Stomach (tissue), 9 donors: ENCODE results near the gene TUT1. TPM values are rescaled to one million over a fixed set of nuclear protein-coding genes. Genes with fewer than 3 reads are reported as not detected.
"Not testable (repeated sequence)": the region's sequence is repeated elsewhere in the genome, so short reads cannot be mapped to it uniquely, and the experiment has no call there.

ENCODE experiments used
- DNase-seq, 2 donors: peaks; one replicate each; pipeline versions ENCODE4 v3.0.0 to v3.0.0-alpha.2; 2013 to 2019
- H3K27ac ChIP-seq, 5 donors: fragments of 200-600 bp in 4 of 5; sonication (generic) in 4 of 5; one replicate each; pipeline ENCODE4 v1.5.1; 2013 to 2019; ENCODE audit warnings: mild to moderate bottlenecking in 1 of 5, moderate library complexity in 1 of 5
- H3K27me3 ChIP-seq, 3 donors: fragments of 200-600 bp; sonication (generic); one replicate each; pipeline ENCODE4 v1.5.1; 2017 to 2019; ENCODE audit warnings: mixed run types in 1 of 3
- H3K36me3 ChIP-seq, 4 donors: fragments of 200-600 bp; sonication (generic); 1 replicate in 3 of 4; 2 replicates in 1 of 4; pipeline ENCODE4 v1.5.1; 2016 to 2019
- H3K4me1 ChIP-seq, 4 donors: fragments of 200-600 bp; sonication (generic); one replicate each; pipeline ENCODE4 v1.5.1; 2016 to 2019
- H3K4me3 ChIP-seq, 4 donors: fragments of 200-600 bp; sonication (generic) in 3 of 4; one replicate each; pipeline ENCODE4 v1.5.1; 2016 to 2019; ENCODE audit warnings: mild to moderate bottlenecking in 1 of 4
- H3K9me3 ChIP-seq, 4 donors: fragments of 200-600 bp; sonication (generic); one replicate each; pipeline ENCODE4 v1.5.1; 2016 to 2019
- EP300 ChIP-seq: sonication (generic); formaldehyde crosslinking; IDR thresholded peaks from one replicate; pipeline ENCODE4 v1.6.1; 2017; ENCODE audit warnings: antibody characterized with exemption
- POLR2A ChIP-seq, 4 donors: fragments of 450-650 bp; IDR thresholded peaks; one replicate each; pipeline ENCODE4 v1.6.1; 2016; ENCODE audit warnings: antibody characterized with exemption in 4 of 4, control low read depth in 2 of 4, mild to moderate bottlenecking in 1 of 4, moderate library complexity in 1 of 4
- POLR2AphosphoS5 ChIP-seq, 3 donors: sonication (generic); formaldehyde crosslinking; IDR thresholded peaks; one replicate each; pipeline ENCODE4 v1.6.1; 2016; ENCODE audit warnings: antibody characterized with exemption in 3 of 3
- WGBS, 5 donors: extraction: QIAGEN DNeasy Blood & Tissue Kit in 3 of 5; methylation state at CpG; one replicate each; pipeline versions ENCODE4 v1.1.5 to v1.1.7; 2013 to 2018; 5-methylcytosine and 5-hydroxymethylcytosine counted together
- intact Hi-C: fragments of 100-400 bp; cut with DNase I; formaldehyde crosslinking; loops from one replicate; pipeline ENCODE4 v1.15.1; 2023; ENCODE audit warnings: low total_unique reads
- polyA plus RNA-seq, 3 donors: library from polyadenylated mRNA; stranded (reverse); fragments of 200-250 nt; gene quantifications; one replicate each; pipeline ENCODE4 v1.2.3, GENCODE V29; 2013
- total RNA-seq, 5 donors: library from RNA; depleted of rRNA; stranded (reverse); fragments of >200 nt; gene quantifications; one replicate each; pipeline versions ENCODE4 v1.1.0 to v1.2.3, GENCODE V29; 2014 to 2016
- TF ChIP-seq, protein P1 (sequence below), 7 experiments: fragments of 450-650 bp in 4 of 7; fragments of 200-600 bp in 3 of 7; sonication (generic) in 3 of 7; IDR thresholded peaks; one replicate each; pipeline ENCODE4 v1.5.1; 2016 to 2019; ENCODE audit warnings: antibody characterized with exemption in 7 of 7, control low read depth in 2 of 7, mild to moderate bottlenecking in 1 of 7
- donor health status: healthy with polysubstance abuse.
- donor health status: Bipolar disorder and iron deficiency.
- donor health status: healthy.

The TUT1 gene
- total and polyA plus RNA-seq, 8 donors, result 6.1 to 36.2 (median 14.8) TPM

GRCh38 chr11:62593434-62594044, 2.2 kb upstream of the TUT1 start:
- TF ChIP-seq, protein P1, sequence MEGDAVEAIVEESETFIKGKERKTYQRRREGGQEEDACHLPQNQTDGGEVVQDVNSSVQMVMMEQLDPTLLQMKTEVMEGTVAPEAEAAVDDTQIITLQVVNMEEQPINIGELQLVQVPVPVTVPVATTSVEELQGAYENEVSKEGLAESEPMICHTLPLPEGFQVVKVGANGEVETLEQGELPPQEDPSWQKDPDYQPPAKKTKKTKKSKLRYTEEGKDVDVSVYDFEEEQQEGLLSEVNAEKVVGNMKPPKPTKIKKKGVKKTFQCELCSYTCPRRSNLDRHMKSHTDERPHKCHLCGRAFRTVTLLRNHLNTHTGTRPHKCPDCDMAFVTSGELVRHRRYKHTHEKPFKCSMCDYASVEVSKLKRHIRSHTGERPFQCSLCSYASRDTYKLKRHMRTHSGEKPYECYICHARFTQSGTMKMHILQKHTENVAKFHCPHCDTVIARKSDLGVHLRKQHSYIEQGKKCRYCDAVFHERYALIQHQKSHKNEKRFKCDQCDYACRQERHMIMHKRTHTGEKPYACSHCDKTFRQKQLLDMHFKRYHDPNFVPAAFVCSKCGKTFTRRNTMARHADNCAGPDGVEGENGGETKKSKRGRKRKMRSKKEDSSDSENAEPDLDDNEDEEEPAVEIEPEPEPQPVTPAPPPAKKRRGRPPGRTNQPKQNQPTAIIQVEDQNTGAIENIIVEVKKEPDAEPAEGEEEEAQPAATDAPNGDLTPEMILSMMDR (IDR thresholded peaks at IDR 0.05), result peak in 5 of 7 experiments; percentile 29 to 64 (median 58)
- no peak for TF ChIP-seq EP300
- TF ChIP-seq POLR2A (IDR thresholded peaks at IDR 0.05), result no peak
- TF ChIP-seq POLR2AphosphoS5 (IDR thresholded peaks at IDR 0.05), result peak; percentile 42 to 81 (median 44)
- peak; percentile 87 to 90 for DNase-seq
- H3K9me3 ChIP-seq, result no peaks in the 10 kb centered on the region
- WGBS, 5 donors, result 49 to 54% (median 54%) methylated on average over 13 of the region's 13 CpGs
- no peaks in the 10 kb centered on the region for H3K27me3 ChIP-seq
- peak overlapping the region in 3 of 5 donors; percentile 96 to 100 (median 98) for H3K27ac ChIP-seq
- intact Hi-C loops, result no loop called here
- H3K36me3 ChIP-seq, result peaks cover 49 to 63% (median 56%) of the 10 kb centered on the region in 4 donors
- H3K4me3 ChIP-seq, result no peak overlapping the region
- H3K4me1 ChIP-seq, result peaks cover 35 to 66% (median 49%) of the 10 kb centered on the region in 4 donors

GRCh38 chr11:62592989-62593421, 1.7 kb upstream of the TUT1 start:
- no peak for DNase-seq
- H3K4me3 ChIP-seq, result no peak overlapping the region
- TF ChIP-seq POLR2A (IDR thresholded peaks at IDR 0.05), result no peak
- TF ChIP-seq EP300, result no peak
- TF ChIP-seq, protein P1 (IDR thresholded peaks at IDR 0.05), result no peak
- TF ChIP-seq POLR2AphosphoS5 (IDR thresholded peaks at IDR 0.05), result no peak
- H3K4me1 ChIP-seq, result peaks cover 36 to 66% (median 49%) of the 10 kb centered on the region in 4 donors
- H3K27ac ChIP-seq, result peak overlapping the region in 4 of 5 donors; percentile 96 to 100 (median 98)
- H3K9me3 ChIP-seq, result no peaks in the 10 kb centered on the region
- intact Hi-C loops, result no loop called here
- 67 to 84% (median 79%) methylated on average over 8 of the region's 8 CpGs for WGBS, 5 donors
- H3K27me3 ChIP-seq, result no peaks in the 10 kb centered on the region
- H3K36me3 ChIP-seq, result peaks cover 49 to 63% (median 56%) of the 10 kb centered on the region in 4 donors

- Histone ChIP-seq H3K4me3 (peak overlapping the region; percentile 66 to 87 (median 68)), H3K27me3 (no peaks in the 10 kb centered on the region), H3K4me1 (peaks cover 43 to 68% (median 50%) of the 10 kb centered on the region in 4 donors), H3K9me3 (no peaks in the 10 kb centered on the region), H3K36me3 (peaks cover 41 to 62% (median 56%) of the 10 kb centered on the region in 4 donors), H3K27ac (peak overlapping the region; percentile 78 to 100 (median 97))
- DNase-seq, result no peak
- TF ChIP-seq POLR2AphosphoS5 (IDR thresholded peaks at IDR 0.05) (no peak), EP300 (no peak), POLR2A (IDR thresholded peaks at IDR 0.05) (no peak)
- TF ChIP-seq, protein P1 (IDR thresholded peaks at IDR 0.05), result no peak
- intact Hi-C loops, result no loop called here
- 11 to 14% (median 13%) methylated on average over 12 to 17 of the region's 17 CpGs for WGBS, 5 donors
These were observed 958 bp upstream of the TUT1 start for GRCh38 chr11:62592146-62592815.

- no peak overlapping the region for H3K4me3 ChIP-seq
- H3K4me1 ChIP-seq, result peaks cover 43 to 70% (median 52%) of the 10 kb centered on the region in 4 donors
- intact Hi-C loops, result no loop called here
- peaks cover 24 to 54% (median 53%) of the 10 kb centered on the region in 4 donors for H3K36me3 ChIP-seq
- peak overlapping the region in 4 of 5 donors; percentile 32 to 98 (median 58) for H3K27ac ChIP-seq
- no peaks in the 10 kb centered on the region for H3K27me3 ChIP-seq
- peak in 1 of 2 donors; percentile 32 for DNase-seq
- TF ChIP-seq EP300 (no peak), POLR2AphosphoS5 (IDR thresholded peaks at IDR 0.05) (no peak), POLR2A (IDR thresholded peaks at IDR 0.05) (no peak)
- TF ChIP-seq, protein P1 (IDR thresholded peaks at IDR 0.05), result no peak
- H3K9me3 ChIP-seq, result no peaks in the 10 kb centered on the region
- 54 to 63% (median 60%) methylated on average over 18 of the region's 18 CpGs for WGBS, 5 donors
These were observed 2.2 kb downstream of the TUT1 start for GRCh38 chr11:62588966-62589637.

GRCh38 chr11:62585356-62585755, 6.0 kb downstream of the TUT1 start:
- H3K4me1 ChIP-seq, result peaks cover 14 to 41% (median 29%) of the 10 kb centered on the region in 4 donors
- WGBS, 5 donors, result 84 to 97% (median 92%) methylated on average over 7 of the region's 7 CpGs
- H3K27me3 ChIP-seq, intact Hi-C loops, H3K4me3 ChIP-seq, H3K9me3 ChIP-seq, H3K27ac ChIP-seq, DNase-seq: not testable (repeated sequence)
- H3K36me3 ChIP-seq, result peaks cover 29 to 83% (median 75%) of the 10 kb centered on the region in 4 donors

DNA sequence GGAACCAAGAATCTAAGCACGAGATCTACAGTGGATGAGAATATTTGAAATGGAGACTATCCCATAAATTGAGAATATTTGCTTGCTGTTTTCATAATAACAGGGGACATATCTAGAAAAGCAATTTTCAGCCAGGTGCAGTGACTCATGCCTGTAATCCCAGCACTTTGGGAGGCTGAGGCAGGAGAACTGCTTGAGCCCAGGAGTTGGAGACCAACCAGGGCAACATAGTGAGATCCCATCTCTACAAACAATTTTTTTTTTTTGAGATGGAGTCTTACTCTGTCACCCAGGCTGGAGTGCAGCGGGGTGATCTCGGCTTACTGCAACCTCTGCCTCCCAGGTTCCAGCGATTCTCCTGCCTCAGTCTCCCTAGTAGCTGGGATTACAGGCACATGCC, 9.6 kb downstream of the TUT1 start:
- peaks cover 34 to 96% (median 89%) of the 10 kb centered on the region in 4 donors for H3K36me3 ChIP-seq
- WGBS, 5 donors, result 91 to 99% (median 98%) methylated on average over 4 of the region's 4 CpGs

More for the DNA sequence above, 9.6 kb downstream of the TUT1 start:
- H3K27ac ChIP-seq, H3K9me3 ChIP-seq, DNase-seq, H3K27me3 ChIP-seq, H3K4me3 ChIP-seq, intact Hi-C loops: not testable (repeated sequence)
- H3K4me1 ChIP-seq, result peaks cover 0 to 16% (median 7%) of the 10 kb centered on the region in 4 donors
